ENCODE measurements around the gene POLR2F.

Gene POLR2F

DNA sequence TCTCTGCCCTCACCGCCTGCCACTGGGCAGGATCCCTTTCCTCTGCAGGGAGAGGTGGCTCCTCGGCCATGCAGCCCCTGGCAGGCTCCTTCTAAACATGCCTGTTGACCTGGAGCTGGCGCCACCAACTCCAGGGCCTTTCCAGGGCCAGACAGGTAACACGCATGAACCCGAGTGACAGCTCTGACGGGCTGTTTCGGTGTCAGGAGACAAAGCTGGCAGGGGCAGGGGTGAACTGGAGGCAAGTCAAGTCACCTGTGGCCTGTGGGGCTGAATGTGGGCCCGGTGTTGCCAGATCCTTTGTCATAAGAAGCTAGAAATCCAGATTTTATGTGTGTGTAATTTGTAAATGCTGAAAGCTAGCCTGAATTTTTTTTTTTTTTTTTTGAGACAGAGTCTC lies 11.4 kb upstream of the POLR2F start (continued):
- TF ChIP-seq ZNF777 (tag by site-specific recombination; IDR thresholded peaks at IDR 0.05; ENCODE audit: borderline replicate concordance) (no peak), ZNF670 (tag by site-specific recombination; IDR thresholded peaks at IDR 0.05; ENCODE audit: low read depth) (no peak), ZNF626 (tag by site-specific recombination; IDR thresholded peaks at IDR 0.05) (no peak), ZNF157 (tag by site-specific recombination; IDR thresholded peaks at IDR 0.05) (no peak), ZBTB17 (tag by site-specific recombination; IDR thresholded peaks at IDR 0.05) (no peak), KLF8 (tag by site-specific recombination; IDR thresholded peaks at IDR 0.05) (no peak), ZNF560 (tag by site-specific recombination; IDR thresholded peaks at IDR 0.05; ENCODE audit: borderline replicate concordance) (no peak), EGR2 (tag by site-specific recombination; IDR thresholded peaks at IDR 0.05; ENCODE audit: low read depth) (no peak)
- TF ChIP-seq, protein P1, sequence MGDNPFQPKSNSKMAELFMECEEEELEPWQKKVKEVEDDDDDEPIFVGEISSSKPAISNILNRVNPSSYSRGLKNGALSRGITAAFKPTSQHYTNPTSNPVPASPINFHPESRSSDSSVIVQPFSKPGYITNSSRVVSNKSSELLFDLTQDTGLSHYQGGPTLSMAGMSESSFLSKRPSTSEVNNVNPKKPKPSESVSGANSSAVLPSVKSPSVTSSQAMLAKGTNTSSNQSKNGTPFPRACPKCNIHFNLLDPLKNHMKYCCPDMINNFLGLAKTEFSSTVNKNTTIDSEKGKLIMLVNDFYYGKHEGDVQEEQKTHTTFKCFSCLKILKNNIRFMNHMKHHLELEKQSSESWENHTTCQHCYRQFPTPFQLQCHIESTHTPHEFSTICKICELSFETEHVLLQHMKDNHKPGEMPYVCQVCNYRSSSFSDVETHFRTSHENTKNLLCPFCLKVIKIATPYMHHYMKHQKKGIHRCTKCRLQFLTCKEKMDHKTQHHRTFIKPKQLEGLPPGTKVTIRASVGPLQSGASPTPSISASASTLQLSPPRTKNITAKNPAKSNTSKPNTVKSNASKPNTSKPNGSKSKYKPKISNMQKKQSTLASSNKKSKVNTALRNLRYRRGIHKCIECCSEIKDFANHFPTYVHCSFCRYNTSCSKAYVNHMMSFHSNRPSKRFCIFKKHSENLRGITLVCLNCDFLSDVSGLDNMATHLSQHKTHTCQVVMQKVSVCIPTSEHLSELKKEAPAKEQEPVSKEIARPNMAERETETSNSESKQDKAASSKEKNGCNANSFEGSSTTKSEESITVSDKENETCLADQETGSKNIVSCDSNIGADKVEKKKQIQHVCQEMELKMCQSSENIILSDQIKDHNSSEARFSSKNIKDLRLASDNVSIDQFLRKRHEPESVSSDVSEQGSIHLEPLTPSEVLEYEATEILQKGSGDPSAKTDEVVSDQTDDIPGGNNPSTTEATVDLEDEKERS (tag by site-specific recombination; IDR thresholded peaks at IDR 0.05), result no peak

DNA sequence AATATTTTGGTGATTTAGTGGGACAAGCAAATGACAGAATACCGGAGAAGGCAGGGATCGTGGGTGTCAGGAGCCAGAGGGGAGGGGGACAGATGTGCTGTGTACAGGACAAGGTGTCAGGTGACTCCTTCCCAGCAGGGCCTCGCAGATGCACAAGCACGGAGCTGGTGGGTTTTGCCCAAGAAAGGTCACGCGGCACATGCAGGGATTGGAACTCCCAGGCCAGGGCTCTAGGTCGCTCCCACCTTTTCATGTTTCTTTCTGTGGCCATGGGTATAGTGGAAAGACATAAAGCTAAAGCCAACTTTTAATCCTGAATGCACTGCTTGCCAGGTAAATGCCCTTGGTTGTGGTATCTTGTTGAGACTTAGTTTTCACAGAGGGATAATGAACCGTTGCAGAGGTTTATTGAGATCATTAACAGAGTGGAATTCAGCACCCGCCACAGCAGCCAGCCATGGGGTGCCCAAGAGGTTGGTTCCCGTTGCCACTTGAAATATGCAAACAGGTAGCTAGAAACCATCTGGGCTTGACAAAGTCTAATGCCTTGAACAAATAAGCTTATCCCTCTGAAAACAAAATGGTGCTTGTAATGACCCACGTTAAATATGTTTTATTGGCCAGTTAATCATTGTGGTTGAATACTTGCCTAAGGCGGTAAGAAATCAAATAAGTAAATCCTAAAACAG lies 10.2 kb upstream of the POLR2F start:
- TF ChIP-seq FEZF1 (tag by site-specific recombination; IDR thresholded peaks at IDR 0.05) (peak; percentile 82), ZNF394 (tag by site-specific recombination; IDR thresholded peaks at IDR 0.05; ENCODE audit: borderline replicate concordance) (no peak), KLF1 (tag by site-specific recombination; IDR thresholded peaks at IDR 0.05) (no peak), ZNF366 (tag by site-specific recombination; conservative IDR thresholded peaks at IDR 0.05) (no peak), SCRT1 (tag by site-specific recombination; IDR thresholded peaks at IDR 0.05; ENCODE audit: borderline replicate concordance) (peak; percentile 74; the same call in 1 of the 2 replicates), OSR2 (tag by site-specific recombination; IDR thresholded peaks at IDR 0.05) (peak; percentile 86), SCRT2 (tag by site-specific recombination; IDR thresholded peaks at IDR 0.05) (0 out of 2 replicates have a peak, but pooled peaks have one; percentile 31), GLI4 (tag by site-specific recombination; IDR thresholded peaks at IDR 0.05) (no peak)
- TF ChIP-seq, protein P2, sequence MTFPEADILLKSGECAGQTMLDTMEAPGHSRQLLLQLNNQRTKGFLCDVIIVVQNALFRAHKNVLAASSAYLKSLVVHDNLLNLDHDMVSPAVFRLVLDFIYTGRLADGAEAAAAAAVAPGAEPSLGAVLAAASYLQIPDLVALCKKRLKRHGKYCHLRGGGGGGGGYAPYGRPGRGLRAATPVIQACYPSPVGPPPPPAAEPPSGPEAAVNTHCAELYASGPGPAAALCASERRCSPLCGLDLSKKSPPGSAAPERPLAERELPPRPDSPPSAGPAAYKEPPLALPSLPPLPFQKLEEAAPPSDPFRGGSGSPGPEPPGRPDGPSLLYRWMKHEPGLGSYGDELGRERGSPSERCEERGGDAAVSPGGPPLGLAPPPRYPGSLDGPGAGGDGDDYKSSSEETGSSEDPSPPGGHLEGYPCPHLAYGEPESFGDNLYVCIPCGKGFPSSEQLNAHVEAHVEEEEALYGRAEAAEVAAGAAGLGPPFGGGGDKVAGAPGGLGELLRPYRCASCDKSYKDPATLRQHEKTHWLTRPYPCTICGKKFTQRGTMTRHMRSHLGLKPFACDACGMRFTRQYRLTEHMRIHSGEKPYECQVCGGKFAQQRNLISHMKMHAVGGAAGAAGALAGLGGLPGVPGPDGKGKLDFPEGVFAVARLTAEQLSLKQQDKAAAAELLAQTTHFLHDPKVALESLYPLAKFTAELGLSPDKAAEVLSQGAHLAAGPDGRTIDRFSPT (tag by site-specific recombination; IDR thresholded peaks at IDR 0.05), result 0 out of 2 replicates have a peak, but pooled peaks have one; percentile 1
- TF ChIP-seq, protein P3, sequence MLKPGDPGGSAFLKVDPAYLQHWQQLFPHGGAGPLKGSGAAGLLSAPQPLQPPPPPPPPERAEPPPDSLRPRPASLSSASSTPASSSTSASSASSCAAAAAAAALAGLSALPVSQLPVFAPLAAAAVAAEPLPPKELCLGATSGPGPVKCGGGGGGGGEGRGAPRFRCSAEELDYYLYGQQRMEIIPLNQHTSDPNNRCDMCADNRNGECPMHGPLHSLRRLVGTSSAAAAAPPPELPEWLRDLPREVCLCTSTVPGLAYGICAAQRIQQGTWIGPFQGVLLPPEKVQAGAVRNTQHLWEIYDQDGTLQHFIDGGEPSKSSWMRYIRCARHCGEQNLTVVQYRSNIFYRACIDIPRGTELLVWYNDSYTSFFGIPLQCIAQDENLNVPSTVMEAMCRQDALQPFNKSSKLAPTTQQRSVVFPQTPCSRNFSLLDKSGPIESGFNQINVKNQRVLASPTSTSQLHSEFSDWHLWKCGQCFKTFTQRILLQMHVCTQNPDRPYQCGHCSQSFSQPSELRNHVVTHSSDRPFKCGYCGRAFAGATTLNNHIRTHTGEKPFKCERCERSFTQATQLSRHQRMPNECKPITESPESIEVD (tag by site-specific recombination; IDR thresholded peaks at IDR 0.05), result peak; percentile 69; the same call in 1 of the 2 replicates
- TF ChIP-seq, protein P4, sequence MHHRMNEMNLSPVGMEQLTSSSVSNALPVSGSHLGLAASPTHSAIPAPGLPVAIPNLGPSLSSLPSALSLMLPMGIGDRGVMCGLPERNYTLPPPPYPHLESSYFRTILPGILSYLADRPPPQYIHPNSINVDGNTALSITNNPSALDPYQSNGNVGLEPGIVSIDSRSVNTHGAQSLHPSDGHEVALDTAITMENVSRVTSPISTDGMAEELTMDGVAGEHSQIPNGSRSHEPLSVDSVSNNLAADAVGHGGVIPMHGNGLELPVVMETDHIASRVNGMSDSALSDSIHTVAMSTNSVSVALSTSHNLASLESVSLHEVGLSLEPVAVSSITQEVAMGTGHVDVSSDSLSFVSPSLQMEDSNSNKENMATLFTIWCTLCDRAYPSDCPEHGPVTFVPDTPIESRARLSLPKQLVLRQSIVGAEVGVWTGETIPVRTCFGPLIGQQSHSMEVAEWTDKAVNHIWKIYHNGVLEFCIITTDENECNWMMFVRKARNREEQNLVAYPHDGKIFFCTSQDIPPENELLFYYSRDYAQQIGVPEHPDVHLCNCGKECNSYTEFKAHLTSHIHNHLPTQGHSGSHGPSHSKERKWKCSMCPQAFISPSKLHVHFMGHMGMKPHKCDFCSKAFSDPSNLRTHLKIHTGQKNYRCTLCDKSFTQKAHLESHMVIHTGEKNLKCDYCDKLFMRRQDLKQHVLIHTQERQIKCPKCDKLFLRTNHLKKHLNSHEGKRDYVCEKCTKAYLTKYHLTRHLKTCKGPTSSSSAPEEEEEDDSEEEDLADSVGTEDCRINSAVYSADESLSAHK (tag by site-specific recombination; IDR thresholded peaks at IDR 0.05), result peak; percentile 44; the same call in 1 of the 2 replicates
- Histone ChIP-seq H3K36me3 (ENCODE audit: control insufficient read depth in 2 of 2, insufficient read depth in 1 of 2, low read length in 2 of 2) (peaks cover 10 to 40% of the 10 kb centered on the region in 2 experiments), H3K4me1 (ENCODE audit: control insufficient read depth, insufficient read depth, low read length) (peaks cover 10% of the 10 kb centered on the region), H3K9me3 (ENCODE audit: control insufficient read depth, insufficient read depth, low read depth, low read length) (no peaks in the 10 kb centered on the region), H3K4me3 (ENCODE audit: low read depth, low read length) (no peak overlapping the region), H3K27ac (ENCODE audit: extremely low read depth, low read depth, low read length) (peak overlapping the region; percentile 8; the same call in 1 of the 2 replicates)
- ChIA-PET POLR2A (interaction anchor here (1.3 kb wide), 1 partner anchor 9 kb away, joined by 3 read pairs; no protein-coding TSS in a partner anchor), CTCF (interaction anchor here (1.0 to 1.4 kb wide), 2 partner anchors 9 to 125 kb away, joined by 5 to 7 read pairs; no protein-coding TSS in a partner anchor)
